NCI-H2171 (cell line): Measurements from ENCODE around the gene PHLDA1.

ENCODE experiments used
- DNase-seq: peaks from one replicate; lab custom pipeline; 2025; lab: John Stamatoyannopoulos, UW

The PHLDA1 gene

GRCh38 chr12:76037130-76038103 lies 5.8 kb upstream of the PHLDA1 start:
- DNase-seq: peak; percentile 53

- no peak for DNase-seq
These were observed 3.5 kb upstream of the PHLDA1 start for GRCh38 chr12:76035045-76035444.

- no peak for DNase-seq
These were observed 1.8 kb upstream of the PHLDA1 start for GRCh38 chr12:76033081-76034011.

GRCh38 chr12:76032043-76032981 lies 736 bp upstream of the PHLDA1 start:
- DNase-seq: no peak

GRCh38 chr12:76031081-76031413 lies 529 bp downstream of the PHLDA1 start:
- no peak for DNase-seq

GRCh38 chr12:76030341-76031080 lies 1.1 kb downstream of the PHLDA1 start:
- DNase-seq: no peak

- DNase-seq: no peak
These were observed 1.6 kb downstream of the PHLDA1 start for GRCh38 chr12:76029982-76030340.

GRCh38 chr12:76028571-76029277 lies 2.9 kb downstream of the PHLDA1 start:
- no peak for DNase-seq

- DNase-seq: no peak
These were observed 4.9 kb downstream of the PHLDA1 start for GRCh38 chr12:76026643-76027063.

- DNase-seq: no peak
These were observed 5.7 kb downstream of the PHLDA1 start for GRCh38 chr12:76025601-76026575.

- DNase-seq: no peak
These were observed 6.5 kb downstream of the PHLDA1 start for GRCh38 chr12:76024942-76025600.

GRCh38 chr12:76024102-76024781 lies 7.3 kb downstream of the PHLDA1 start:
- no peak for DNase-seq

- DNase-seq: no peak
These were observed 8.4 kb downstream of the PHLDA1 start for GRCh38 chr12:76023069-76023690.

- no peak for DNase-seq
These were observed 9.1 kb downstream of the PHLDA1 start for GRCh38 chr12:76022506-76022905.

GRCh38 chr12:76020731-76021672 lies 10.6 kb downstream of the PHLDA1 start:
- DNase-seq: no peak

- no peak for DNase-seq
These were observed 11.3 kb downstream of the PHLDA1 start for GRCh38 chr12:76020281-76020680.
